Epithelial cell of prostate (primary cell): ENCODE results near the gene EDN2.
A peak's percentile ranks its signal among the peaks of the same experiment; 100 is the strongest.

ENCODE experiments used
- DNase-seq: peaks from one replicate; pipeline ENCODE4 v3.0.0-alpha.2; 2011; ENCODE audit warnings: low read depth, low spot score
- H3K27ac ChIP-seq: fragments of 450-650 bp; 2 replicates; pipeline ENCODE4 v1.5.1; 2017; ENCODE audit warnings: mild to moderate bottlenecking

The EDN2 gene

DNA sequence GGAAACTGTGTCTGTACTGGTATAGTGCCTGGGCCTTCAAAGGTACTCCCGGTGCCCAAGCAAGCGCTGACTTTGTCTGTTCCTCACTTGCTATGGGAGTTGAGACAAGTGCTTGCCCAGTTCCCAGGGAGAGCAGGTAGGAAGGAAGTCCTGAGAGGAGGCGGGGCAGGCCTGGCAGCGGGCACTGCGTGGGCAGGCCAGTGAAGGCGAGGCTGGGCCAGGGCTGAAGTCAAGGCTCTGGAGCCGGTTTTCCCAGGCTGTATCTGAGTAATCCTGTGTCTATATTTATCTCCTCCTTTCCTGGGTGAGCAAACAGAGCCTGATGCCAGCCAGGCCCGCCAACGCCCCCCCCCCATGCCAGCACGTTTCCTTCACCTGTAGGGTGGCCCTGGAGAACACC lies 15.9 kb upstream of the EDN2 start:
- peak overlapping the region; percentile 67 for H3K27ac ChIP-seq
- peak; percentile 91 for DNase-seq

DNA sequence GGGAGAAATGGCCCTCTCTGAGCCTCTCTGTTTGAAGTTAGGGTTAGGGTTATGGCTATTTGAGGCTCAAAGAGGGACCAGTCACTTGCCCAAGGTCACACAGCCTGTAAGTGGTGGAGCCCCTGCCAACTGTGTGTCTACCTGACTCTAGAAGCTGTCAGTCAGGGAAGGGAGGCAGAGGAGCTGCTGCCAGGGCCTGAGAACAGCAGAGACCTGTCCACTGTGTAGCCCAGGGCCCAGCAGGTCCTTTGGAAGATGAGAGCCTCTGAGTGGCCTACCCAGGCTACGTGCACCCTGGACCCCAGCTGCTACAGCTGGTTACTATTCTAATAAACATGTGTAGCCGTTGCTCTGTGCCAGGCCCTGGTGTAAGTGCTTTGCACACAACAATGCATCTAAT lies 15.1 kb upstream of the EDN2 start:
- DNase-seq = no peak
- no peak overlapping the region for H3K27ac ChIP-seq

GRCh38 chr1:41498804-41499203 lies 14.3 kb upstream of the EDN2 start:
- H3K27ac ChIP-seq = peak overlapping the region; percentile 40
- DNase-seq = no peak

DNA sequence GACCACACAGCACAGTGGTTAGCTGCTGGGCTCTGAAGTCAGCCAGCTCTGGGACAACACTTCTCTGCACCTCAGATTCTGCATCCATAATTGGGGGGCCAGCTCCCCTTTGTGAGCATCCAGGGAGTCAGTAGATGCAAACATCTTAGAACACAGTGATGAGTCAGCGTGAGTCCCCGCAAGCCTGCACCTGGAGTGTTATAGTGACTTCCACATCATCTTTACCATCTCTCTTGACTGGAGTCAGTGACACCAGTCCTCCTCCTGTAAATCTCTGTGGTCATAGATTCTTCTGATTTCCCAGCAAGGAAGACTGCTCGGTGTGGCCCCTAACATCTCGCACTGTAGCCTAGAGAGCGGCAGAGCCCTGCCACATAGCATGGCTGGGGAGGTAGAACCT lies 13.9 kb upstream of the EDN2 start:
- H3K27ac ChIP-seq = peak overlapping the region; percentile 40
- DNase-seq = no peak

DNA sequence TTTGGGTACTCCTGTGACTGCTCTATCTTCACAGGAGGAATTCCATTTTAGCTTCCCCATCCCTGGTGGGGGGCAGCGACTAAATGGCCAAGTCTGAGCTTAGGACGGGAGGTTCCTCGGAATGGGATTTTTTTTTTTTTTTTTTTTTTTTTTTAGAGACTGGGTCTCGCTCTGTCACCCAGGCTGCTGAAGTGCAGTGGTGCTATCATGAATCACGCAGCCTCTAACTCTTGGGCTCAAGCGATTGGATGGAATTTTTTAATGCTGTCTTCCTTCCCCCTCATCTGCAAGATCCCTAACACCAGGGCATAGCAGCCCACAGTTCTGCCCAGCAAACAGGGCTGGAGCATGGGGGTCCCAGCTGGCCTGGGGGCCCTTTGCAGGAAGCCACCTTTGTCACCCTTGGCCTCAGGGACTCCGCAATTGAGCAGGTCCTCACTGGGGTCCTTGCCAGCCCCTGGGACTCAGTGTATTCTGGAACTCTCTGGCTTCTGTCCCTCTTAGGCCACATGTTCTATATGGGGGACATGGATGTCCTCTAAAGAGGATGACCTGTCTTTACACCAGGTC lies 13.1 kb upstream of the EDN2 start:
- no peak for DNase-seq
- no peak overlapping the region for H3K27ac ChIP-seq

DNA sequence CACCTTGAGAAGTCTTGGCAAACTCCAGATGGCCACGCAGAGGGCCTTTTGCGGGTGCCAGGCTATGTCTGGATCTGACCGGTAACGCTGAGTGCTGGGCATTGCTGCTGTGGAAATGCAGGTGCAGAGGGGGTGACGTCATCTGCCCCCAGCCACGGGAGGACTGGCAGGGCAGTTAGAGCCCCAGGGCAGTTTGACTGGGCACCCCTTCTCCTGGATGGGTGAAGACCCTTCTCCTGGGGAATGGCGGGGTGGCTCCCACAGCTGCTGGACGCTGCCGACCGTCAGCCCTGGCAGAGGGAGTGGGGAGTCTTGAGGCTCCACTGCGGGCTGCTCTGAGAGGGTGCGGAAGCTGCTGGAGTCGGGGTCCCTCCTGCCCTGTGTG lies 12.6 kb upstream of the EDN2 start:
- H3K27ac ChIP-seq = no peak overlapping the region

DNA sequence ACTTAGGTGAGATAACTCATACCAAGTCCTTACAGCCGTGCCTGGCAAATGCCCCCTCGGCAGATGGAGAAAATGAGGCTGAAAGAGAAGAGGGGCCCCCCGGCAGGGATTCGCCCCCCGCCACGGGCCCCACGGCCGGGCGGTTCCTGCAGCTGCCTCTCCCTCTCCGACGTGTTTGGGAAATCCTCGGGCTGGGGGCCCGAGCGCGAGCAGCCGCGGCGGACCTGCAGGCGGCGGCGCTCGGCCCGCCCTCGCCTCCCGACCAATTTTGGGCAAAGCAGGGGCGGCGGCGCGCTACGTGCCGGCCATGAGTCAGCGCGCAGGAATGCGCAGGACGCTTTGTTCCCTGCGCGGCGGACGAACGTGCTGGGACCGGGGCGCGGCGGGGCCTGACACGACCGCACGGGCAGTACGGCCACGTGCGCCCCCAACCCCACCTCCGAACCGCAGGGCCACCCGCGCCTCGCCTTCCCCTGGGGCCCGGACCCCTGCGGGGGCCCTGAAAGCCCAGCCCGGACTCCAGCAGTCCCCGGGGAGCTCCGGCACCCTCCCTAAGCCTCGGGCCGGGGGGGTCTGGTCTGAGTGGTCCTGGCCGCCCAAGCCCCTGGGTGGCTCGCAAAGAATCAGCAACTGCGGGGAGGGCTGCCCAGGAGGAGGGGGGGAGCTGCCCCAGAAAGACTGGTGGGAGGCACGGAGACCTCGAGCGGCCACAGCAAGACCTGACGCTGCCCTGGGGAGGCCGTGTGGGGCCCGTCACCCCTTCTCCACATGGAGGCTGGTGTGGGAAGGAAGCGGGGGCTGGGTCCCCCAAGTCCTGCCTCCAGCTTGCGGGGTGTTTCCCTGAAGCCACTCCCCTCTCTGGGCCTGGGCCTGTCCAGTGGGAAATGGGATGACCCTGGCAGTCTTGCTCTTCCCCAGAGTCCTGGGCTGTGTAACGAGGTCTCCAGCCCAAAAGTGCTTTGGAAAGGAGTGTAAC lies 11.9 kb upstream of the EDN2 start:
- no peak for DNase-seq
- H3K27ac ChIP-seq = peak overlapping the region; percentile 32

More for the DNA sequence above, 12.6 kb upstream of the EDN2 start:
- no peak for DNase-seq

DNA sequence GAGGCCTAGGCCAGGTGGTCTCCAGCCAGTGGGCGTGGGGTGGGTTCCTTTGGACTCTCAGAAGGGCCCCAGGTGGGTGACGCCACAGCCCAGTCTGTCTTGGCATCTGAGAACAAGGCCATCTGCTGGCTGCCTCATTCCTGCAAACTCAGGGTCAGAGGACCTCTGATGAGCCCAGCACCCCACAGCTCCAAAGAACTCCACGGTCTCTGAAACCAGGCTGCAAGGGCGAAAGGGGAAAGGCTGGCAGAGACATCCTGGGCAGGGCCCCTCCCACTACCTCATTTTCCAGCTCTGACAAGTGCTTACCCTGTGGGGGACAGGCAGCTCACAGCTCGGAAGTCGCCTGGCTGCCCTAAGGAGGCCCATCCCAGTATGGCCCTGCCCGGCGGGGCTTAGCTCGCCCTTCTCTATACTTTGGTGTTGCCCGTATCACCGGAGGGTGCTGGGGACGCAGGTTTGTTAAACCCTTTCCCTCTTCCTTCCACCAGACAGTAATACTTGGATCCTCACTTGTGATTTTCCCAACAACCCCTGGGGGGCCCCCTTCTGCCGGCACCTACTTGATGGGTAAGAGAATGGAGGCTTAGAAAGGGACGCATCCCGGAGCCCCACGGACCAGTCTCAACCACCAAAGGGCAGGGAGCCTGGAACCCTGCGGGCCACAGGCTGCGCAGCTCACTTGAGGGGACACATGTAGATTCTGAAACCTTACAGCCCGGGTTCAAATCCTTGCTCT lies 10.9 kb upstream of the EDN2 start:
- peak overlapping the region; percentile 32 for H3K27ac ChIP-seq
- DNase-seq = no peak

- no peak overlapping the region for H3K27ac ChIP-seq
- DNase-seq = no peak
Measured at GRCh38 chr1:41494351-41495209, 10.1 kb upstream of the EDN2 start.

- no peak for DNase-seq
- H3K27ac ChIP-seq = peak overlapping the region; percentile 25
Measured at GRCh38 chr1:41493626-41494350, 9.3 kb upstream of the EDN2 start.

DNA sequence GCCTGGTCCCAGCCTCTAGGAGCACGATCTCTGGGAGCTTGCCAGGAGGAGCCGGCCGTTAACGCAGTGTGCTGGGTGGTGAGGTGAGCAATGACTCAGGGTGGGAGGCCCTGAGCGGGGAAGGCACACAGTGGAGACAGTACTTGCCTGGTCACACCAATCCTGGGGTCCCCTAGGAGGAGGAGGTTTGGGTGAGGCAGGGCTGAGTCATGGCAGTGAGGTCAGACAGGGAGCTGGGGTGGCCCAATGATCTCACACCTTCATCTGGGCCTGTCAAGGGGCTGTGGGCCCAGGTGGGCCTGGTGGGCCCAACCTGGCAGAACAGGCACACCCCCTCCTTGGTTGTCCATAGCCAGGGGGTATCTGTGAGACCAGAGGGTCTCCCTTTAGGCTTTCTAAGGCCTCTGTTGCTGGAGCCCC lies 8.6 kb upstream of the EDN2 start:
- DNase-seq = peak; percentile 83
- peak overlapping the region; percentile 25 for H3K27ac ChIP-seq

DNA sequence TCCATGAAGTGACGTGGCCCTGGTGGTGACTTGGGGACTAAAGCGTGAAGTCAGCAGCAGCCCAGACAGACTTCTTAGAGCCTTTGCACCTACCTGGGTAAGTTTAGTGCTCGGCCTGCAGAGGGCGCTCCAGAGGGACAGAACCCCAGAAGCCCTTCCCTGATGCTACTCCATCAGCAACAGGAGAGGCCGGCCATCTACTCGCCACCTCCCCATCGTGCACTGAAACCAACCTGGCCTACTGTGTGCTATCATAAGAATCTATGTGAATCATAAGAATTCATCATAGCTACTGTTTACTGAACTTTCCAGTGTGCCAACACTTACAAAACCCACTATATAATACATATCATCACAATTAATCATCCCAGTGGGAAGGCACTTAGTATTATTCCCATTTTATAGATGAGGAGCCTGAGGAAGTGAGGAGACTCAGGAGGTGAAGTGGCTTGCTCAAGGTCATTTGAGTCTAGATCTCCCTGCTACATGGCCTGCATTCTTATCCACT lies 7.9 kb upstream of the EDN2 start:
- no peak for DNase-seq
- H3K27ac ChIP-seq = peak overlapping the region; percentile 25

DNA sequence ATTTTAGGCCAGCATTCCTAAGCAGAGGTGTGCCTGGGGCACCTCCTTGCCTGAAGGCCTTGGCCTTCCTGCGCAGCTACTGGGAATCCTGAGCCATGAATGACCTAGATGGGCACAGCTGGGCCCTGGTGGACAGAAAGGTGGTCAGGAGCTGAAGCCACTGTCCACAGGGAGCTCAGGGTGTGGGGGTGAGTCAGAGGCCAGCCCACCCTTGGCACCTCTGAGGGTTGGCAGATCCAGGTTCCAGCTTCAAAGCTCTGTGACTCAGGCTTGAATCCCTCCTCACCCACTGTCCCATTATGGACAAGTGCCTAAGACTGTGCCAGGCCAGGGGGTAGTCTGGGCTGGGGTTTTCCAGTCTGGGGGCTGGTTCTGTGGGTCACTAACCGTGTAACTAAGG lies 6.4 kb upstream of the EDN2 start:
- H3K27ac ChIP-seq = no peak overlapping the region
- no peak for DNase-seq

DNA sequence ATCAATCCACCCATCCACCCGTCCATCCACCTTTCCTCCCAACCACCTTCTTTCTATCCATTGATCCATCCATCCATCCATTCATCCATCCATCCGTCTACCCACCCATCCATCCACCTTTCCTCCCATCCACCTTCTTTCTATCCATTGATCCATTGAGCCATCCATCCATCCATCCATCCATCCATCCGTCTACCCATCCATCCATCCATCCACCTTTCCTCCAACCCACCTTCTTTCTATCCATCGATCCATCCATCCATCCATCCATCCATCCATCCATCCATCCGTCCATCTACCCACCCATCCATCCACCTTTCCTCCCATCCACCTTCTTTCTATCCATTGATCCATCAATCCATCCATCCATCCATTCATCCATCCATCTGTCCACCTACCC lies 5.1 kb upstream of the EDN2 start:
- no peak overlapping the region for H3K27ac ChIP-seq
- no peak for DNase-seq

DNA sequence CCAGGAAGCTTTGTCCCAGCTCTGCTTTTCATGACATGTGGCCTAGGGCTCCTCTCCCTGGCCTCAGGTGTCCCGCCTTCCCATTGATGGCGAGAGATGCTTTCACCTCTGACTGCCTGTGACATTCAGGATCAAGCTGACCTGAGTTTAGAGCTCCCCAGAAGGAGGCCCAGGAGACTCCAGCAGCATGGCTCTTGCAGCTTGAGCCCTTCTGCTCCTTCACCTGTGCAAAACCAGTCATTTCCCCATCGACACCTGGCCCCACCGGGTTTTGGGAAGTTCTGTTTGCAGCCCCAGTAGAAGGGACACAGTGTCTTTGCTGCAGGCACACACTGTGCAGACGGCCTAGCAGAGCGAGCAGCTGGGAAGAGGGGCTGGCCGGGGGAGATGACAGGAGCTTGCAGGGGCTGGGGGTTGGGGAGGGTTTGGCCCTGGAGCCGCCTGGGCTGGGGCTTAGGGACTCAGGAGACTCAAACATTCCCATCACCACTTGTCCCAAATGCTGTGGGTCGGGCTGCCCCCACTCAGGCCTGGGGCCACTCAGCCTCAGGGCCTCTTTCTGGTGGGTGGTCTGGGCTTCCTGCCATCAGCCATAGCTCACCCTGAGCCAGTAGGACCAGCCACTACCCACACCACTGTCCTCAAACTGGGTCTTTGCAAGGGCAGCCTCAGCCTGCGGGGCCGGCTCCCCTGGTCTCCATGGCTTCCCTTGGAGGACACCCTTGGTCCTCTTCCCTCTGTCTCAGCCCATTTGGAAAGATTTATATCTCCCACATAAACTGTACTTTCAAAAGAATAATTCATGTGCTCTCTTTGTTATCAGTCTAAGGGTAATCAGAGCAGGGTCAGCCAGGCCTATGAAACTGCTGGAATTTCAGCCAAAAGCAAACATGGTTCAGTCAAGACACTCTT lies 3.8 kb upstream of the EDN2 start:
- no peak for DNase-seq

GRCh38 chr1:41487126-41488039 lies 2.9 kb upstream of the EDN2 start:
- DNase-seq = no peak
- no peak overlapping the region for H3K27ac ChIP-seq

More for the DNA sequence above, 3.8 kb upstream of the EDN2 start:
- H3K27ac ChIP-seq = no peak overlapping the region
